Ureter (tissue), 1 donor: ENCODE results near the gene MRPL27. TPM values are rescaled to one million over a fixed set of nuclear protein-coding genes. Genes with fewer than 3 reads are reported as not detected.
"Not testable (repeated sequence)": the region's sequence is repeated elsewhere in the genome, so short reads cannot be mapped to it uniquely, and the experiment has no call there.

Source experiments
- DNase-seq: peaks from one replicate; pipeline ENCODE4 v3.0.0-alpha.2; 2020; ENCODE audit warnings: low spot score
- total RNA-seq: library from RNA; stranded (reverse); gene quantifications from one replicate; pipeline ENCODE4 v1.2.4, GENCODE V29; 2023
- donor health status: DM: yes; HTN: yes; CAD: no.

The MRPL27 gene
- total RNA-seq, 1 donor from 2014 or later = 55.0 TPM

DNA sequence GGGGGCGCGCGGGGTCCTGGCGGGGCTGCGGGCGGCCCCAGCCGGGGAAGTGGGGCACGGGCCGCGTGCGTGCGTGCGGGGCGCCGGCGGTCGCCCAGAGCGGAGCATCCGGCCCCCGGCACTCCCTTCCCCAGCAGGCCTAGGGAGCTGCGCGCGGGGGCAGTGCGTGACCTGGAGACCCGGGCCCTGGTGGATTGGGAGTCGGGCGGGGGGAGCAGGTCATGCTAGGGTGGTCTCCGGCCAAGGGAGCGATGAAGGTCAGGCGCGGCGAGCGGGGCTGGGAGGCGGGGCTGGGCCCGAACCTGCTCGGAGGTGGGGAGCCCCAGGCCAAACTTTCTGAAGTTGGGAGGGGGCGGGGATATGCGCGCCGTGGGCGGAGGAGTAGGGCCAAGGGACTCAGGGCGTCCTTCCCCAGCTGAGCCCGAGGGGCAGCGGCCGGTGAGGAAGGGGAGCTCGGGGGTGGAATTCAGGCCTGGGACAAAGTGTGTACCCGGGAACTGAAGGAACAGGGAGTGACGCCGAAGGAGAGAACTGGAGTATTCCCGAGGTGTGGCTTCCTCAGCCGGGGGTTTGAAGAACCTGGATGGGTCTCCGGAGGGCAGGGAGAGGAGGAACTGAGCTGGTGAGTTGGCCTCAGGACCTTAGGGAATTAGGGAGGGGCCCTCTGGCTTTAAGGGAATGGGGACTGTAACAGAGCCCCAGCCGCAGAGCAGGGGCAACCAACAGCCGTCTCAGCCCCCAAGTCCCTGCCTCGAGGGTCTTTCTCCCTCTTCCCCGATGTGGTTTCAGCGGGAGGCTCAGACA is 26.5 kb downstream of the MRPL27 start:
- peak; percentile 64 for DNase-seq

GRCh38 chr17:50345432-50346312 is 27.3 kb downstream of the MRPL27 start, which contains the start of gene XYLT2:
XYLT2 (plus strand) TSS chr17:50346126; CDS start chr17:50346141, 15 bp downstream.
- DNase-seq = peak; percentile 86

DNA sequence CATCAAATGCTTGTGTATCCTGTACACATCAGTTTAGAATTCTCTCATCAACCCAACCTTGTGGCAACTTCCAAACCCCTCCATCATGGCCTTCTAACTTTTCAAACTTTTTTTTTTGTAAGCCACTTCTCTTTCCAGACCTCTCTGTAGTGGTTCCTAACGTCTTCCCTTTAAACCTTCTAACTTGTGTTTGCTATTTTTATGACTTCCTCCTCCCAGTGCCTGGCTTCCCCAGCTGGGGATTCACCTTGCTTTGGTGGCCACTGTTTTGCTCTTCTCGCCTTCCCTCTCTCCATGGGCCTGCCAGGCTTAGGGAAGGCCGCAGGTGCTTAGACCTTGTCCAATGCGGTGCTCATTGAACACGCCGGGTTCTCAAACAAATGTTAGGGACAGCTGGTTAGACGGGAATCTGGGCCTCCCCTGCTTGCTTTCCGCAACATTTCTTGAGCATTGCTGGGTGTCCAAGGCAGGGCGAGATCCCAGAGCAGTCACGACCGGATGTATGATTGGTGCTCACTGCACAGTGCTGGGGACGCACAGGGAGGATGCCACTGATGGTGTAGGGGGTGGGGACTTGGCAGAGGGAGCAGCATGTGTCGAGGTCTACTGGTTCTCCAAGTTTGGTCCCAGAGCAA is 28.1 kb downstream of the MRPL27 start:
- DNase-seq = no peak

- no peak for DNase-seq
These were observed 33.6 kb downstream of the MRPL27 start for GRCh38 chr17:50339381-50339780.

DNA sequence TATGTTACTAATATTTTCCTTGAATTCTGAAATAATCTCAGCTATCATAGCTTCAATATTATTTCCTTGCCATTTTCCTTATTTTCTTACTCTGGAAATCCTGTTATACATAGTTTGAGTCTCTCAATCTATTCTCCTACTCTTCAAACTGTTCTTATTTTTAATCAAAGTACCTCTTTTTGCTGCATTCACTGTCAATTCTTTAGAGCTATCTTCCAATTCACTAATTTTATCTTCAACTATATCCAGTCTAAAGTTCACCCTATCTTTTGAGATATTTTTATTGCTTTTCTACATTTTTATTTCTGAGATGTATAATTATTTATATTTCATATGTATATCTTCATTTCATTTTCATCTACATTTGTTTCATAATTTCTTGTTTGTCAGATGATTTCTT is 34.3 kb downstream of the MRPL27 start:
- no peak for DNase-seq

DNA sequence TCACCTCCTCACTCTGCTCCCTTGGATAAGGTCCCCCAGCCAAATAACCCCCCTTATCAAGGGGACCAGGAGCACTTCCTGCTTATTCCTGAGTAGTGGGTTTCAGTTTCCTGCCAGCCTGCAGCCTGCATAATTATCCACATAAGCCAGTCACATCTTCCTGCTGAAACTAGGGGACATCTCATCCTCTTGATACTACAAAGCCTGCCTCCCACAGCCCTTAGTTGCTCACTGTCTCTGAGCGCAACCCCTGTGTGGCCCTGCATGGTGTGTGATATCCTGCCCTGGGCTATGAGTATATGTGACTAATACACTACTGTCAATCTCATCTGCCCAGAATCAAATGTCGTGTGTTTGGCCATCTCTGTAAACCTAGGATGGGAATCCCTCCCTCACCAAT is 35.0 kb downstream of the MRPL27 start:
- DNase-seq = no peak

DNA sequence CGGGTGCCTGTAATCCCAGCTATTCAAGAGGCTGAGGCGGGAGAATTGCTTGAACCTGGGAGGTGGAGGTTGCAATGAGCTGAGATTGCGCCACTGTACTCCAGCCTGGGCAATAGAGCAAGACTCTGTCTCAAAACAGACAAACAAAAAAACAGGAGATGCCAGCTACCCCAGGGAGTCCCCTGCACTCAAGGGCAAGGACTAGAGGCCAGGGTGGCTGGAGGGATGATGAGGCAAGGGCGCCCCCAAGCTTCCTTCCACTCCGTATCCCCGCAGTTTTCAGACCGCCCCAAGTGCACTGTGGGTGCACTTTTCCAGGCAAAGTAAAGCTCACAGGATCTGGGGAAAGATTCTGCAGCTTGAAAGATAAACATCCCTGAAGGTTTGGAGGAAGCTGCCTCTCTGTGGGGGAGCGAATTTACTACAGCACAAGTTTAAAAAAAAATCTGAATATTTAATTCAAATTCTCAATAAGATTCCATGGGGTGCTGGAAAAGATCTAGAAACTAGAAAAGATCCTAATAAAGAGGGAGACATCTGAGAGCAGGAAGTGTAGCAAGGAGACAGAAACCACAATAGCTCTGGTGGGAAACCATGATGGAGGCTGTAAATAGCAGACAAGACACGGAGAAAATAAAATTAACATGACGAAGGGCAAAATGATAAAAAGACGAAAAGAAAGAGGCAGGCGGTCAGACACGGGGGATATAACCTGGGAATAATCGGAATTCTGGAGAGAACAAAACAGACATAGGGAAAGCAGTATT is 39.5 kb downstream of the MRPL27 start:
- not testable (repeated sequence) for DNase-seq

- no peak for DNase-seq
These were observed 40.8 kb downstream of the MRPL27 start for GRCh38 chr17:50332196-50332595.

- DNase-seq = no peak
These were observed 41.7 kb downstream of the MRPL27 start for GRCh38 chr17:50331085-50331791.

DNA sequence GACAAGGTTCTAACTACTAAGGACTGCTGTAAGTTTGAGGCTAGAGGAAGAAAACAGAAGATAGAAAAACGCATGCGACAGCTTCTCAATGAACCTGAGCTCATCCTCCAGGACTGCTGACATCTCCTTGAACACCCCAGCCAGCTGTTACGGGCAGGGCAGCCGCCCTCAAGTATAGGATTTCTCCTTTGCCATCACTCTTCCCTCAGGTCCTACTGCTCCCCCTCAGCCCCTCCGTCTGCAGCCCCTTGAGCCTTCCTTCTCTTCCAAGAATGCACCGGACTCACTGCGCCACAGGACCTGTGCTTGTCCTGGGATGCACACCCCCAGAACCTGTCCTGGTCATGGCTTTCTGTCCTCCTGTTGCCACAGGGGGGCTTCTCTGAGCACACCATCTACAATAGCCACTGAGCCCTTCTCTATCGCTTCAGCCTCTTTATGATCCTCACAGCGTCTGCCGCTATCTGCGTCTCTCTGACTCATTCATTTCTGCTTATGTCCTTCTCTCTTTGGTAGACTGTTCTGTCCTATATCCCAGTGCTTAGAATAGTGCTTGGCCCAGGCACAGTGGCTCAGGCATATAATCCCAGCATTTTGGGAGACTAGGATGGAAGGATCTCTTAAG is 42.7 kb downstream of the MRPL27 start:
- no peak for DNase-seq

DNA sequence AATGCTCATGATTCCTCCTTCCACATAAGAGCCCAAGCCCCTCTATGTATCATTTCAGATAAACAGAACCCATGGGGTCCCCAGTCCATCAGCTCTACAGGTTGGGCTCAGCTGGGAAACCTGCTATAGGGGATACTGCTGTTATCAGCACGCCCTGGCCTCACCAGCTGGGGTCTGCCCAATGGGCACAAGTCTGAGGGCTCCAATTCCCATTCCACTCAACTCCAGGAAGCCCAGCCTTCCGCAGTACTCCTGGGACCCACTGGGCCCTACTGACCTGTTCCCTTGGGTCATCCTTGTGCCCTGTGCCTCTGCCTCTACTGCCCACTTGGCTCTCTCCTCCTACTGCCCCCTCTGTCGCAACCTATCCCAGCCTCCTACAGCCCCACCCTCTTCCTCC is 43.3 kb downstream of the MRPL27 start:
- no peak for DNase-seq

- DNase-seq = no peak
These were observed 44.3 kb downstream of the MRPL27 start for GRCh38 chr17:50328363-50329325.

- DNase-seq = no peak
These were observed 46.1 kb downstream of the MRPL27 start for GRCh38 chr17:50326831-50327364.

DNA sequence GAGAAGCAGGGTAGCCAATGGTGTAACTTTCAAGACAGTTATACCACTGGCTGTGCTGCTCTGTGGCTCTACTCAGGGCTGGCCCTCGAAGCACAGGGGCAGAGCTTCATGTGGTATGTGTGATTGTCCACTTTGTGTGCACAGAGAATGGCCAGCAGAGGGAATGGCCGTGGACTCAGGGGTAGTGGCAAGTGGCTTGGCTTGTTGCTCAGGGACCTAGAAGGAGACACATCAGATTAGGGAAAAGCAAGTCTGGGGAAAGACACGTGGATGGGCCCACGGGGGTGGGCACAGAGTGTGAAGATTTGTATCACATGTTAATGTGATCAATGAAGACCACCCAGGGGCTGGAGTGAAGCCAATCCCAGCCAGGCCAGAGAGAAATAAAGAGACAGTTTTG is 47.1 kb downstream of the MRPL27 start:
- no peak for DNase-seq

- no peak for DNase-seq
These were observed 49.9 kb downstream of the MRPL27 start for GRCh38 chr17:50323060-50323459.

DNA sequence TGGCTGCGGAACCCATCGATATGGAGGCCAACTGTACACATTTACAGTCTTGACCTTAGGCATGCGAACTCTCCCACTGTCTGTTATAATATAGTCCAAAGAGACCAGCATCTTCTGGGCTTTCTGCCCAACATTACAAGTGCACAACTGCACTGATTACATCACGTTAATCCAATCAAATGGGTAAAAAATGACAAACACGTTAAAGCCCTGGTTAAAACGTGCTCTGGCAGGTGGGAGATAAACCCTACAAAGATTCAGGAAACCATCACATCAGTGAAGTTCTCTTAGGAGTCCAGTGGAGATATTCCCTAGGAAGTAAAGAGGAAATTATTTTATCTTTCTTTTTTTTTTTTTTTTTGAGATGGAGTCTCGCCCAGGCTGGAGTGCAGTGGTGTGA is 50.7 kb downstream of the MRPL27 start:
- DNase-seq = no peak

- DNase-seq = no peak
These were observed 53.5 kb downstream of the MRPL27 start for GRCh38 chr17:50319306-50320004.
